ENCODE data around the gene GRIA1. TPM values are rescaled to one million over a fixed set of nuclear protein-coding genes. Genes with fewer than 3 reads are reported as not detected.

GRIA1 gene
- total RNA-seq, 6 experiments from 2014 or later = 0.10 to 0.57 (median 0.21) TPM

DNA sequence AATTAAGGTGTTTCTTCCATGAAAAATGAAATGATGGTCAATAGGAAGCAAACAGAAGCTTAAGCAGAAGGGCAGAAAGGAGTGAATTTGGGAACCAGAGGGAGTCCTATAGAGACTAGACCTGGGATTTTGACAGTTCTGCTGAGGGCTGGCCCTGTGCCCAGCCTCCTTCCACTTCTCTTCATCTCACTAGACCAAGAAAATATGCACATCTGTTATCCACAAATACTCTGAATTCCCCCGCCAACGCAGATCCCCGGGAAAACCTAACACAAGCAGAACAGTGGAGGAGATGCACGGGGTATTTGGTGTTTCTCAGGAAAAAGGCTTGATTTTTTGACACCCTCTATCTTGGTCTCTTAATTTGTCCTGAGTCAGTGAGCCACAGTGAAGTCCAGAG, 22.7 kb downstream of the GRIA1 start:
- no peak overlapping the region for H3K27ac Mint-ChIP-seq
- no peaks in the 10 kb centered on the region for H3K27me3 Mint-ChIP-seq (ENCODE audit: insufficient read depth)
- no peaks in the 10 kb centered on the region; the same call in 1 of the 2 replicates for H3K36me3 Mint-ChIP-seq (ENCODE audit: low read depth)
- TF ChIP-seq, protein P1, sequence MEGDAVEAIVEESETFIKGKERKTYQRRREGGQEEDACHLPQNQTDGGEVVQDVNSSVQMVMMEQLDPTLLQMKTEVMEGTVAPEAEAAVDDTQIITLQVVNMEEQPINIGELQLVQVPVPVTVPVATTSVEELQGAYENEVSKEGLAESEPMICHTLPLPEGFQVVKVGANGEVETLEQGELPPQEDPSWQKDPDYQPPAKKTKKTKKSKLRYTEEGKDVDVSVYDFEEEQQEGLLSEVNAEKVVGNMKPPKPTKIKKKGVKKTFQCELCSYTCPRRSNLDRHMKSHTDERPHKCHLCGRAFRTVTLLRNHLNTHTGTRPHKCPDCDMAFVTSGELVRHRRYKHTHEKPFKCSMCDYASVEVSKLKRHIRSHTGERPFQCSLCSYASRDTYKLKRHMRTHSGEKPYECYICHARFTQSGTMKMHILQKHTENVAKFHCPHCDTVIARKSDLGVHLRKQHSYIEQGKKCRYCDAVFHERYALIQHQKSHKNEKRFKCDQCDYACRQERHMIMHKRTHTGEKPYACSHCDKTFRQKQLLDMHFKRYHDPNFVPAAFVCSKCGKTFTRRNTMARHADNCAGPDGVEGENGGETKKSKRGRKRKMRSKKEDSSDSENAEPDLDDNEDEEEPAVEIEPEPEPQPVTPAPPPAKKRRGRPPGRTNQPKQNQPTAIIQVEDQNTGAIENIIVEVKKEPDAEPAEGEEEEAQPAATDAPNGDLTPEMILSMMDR (IDR thresholded peaks at IDR 0.05) = no peak
- H3K9me3 Mint-ChIP-seq = peaks cover 3% of the 10 kb centered on the region; the same call in 1 of the 2 replicates
- H3K4me3 Mint-ChIP-seq = no peak overlapping the region
- DNase-seq = no peak
- H3K4me1 Mint-ChIP-seq (ENCODE audit: low read depth) = peaks cover 8% of the 10 kb centered on the region

DNA sequence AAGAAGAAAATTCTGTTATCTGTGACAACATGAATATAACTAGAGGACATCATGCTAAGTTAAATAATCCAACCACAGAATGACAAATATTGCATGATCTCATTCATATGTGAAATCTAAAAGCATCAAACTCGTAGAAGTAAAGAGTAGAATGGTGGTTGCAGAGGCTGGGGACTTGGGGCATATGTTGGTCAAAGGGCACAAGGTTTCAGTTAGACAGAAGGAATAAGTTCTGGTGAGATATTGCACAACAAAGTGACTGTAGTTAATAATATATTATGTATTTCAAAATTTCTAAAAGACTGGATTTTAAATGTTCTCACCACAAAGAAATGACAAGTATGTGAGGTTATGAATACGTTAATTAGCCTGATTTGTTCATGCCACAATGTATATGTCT, 24.8 kb downstream of the GRIA1 start:
- no peak for DNase-seq
- no peak overlapping the region for H3K4me3 Mint-ChIP-seq
- no peaks in the 10 kb centered on the region for H3K9me3 Mint-ChIP-seq

DNA sequence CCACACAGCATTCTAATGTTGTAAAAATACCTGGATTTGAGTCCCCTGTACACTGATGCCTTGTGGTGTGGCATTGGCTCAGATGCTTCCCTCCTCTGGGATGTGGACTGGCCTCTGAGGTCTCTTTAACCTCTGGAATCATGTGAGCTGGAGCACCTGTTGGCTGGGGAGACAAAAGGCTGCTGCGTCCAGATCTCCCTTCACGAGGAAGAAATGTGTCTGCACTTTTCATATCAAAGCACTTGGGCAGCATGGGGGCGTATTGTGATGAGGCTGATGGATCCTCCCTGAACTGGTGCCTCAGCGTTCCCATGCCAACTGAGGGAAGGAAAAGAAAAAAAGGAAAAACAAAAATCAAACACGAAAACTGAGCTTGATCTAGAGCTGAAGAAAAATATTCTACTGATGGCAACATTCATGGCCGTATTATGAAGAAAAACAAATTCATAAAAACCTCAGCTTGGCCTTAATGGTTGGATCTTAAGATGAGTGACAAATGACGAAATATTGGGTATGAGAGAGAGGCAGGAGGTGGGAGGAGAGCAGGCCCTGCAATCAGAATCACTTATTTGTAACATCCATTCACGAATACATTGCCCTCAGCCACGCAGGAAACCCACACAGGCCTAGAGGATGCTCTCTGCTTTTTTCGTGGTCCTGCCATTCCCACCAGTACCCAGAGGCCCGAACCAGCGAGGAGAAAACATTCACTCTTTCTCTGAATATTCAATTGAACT, 26.2 kb downstream of the GRIA1 start:
- TF ChIP-seq, protein P1 (IDR thresholded peaks at IDR 0.05) = no peak
- H3K27ac Mint-ChIP-seq = no peak overlapping the region
- no peaks in the 10 kb centered on the region for H3K9me3 Mint-ChIP-seq
- no peak for DNase-seq
- H3K36me3 Mint-ChIP-seq (ENCODE audit: low read depth) = no peaks in the 10 kb centered on the region
- peaks cover 26% of the 10 kb centered on the region for H3K4me1 Mint-ChIP-seq (ENCODE audit: low read depth)
- H3K27me3 Mint-ChIP-seq (ENCODE audit: insufficient read depth) = no peaks in the 10 kb centered on the region; the same call in 1 of the 2 replicates
- no peak overlapping the region for H3K4me3 Mint-ChIP-seq

More for the DNA sequence above, 24.8 kb downstream of the GRIA1 start:
- peaks cover 12% of the 10 kb centered on the region for H3K4me1 Mint-ChIP-seq (ENCODE audit: low read depth)
- H3K36me3 Mint-ChIP-seq (ENCODE audit: low read depth) = no peaks in the 10 kb centered on the region
- H3K27me3 Mint-ChIP-seq (ENCODE audit: insufficient read depth) = no peaks in the 10 kb centered on the region
- TF ChIP-seq, protein P1 (IDR thresholded peaks at IDR 0.05) = no peak
- H3K27ac Mint-ChIP-seq = no peak overlapping the region

DNA sequence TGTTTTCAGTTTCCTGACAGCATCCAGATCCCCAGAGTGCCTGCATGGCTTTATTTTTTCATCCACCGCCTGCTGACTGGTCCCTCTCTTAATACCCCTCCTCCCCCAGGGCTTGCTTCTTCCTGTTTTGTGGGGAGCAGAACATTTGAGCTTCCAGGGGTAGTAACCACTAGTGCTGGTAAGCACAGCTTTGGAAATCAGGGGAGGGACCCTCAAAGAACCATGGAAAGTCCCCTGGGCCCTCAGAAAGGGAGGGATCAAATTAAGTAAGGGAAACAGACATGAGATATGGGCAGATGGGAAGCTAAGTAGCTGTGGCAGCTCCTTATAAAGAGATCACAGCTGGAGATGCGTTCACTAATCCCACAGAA, 26.8 kb downstream of the GRIA1 start:
- H3K36me3 Mint-ChIP-seq (ENCODE audit: low read depth) = no peaks in the 10 kb centered on the region
- TF ChIP-seq, protein P1 (IDR thresholded peaks at IDR 0.05) = no peak
- no peak for DNase-seq
- no peaks in the 10 kb centered on the region; the same call in 1 of the 2 replicates for H3K27me3 Mint-ChIP-seq (ENCODE audit: insufficient read depth)
- no peak overlapping the region for H3K4me3 Mint-ChIP-seq
- H3K27ac Mint-ChIP-seq = no peak overlapping the region
- peaks cover 27% of the 10 kb centered on the region for H3K4me1 Mint-ChIP-seq (ENCODE audit: low read depth)
- H3K9me3 Mint-ChIP-seq = no peaks in the 10 kb centered on the region

DNA sequence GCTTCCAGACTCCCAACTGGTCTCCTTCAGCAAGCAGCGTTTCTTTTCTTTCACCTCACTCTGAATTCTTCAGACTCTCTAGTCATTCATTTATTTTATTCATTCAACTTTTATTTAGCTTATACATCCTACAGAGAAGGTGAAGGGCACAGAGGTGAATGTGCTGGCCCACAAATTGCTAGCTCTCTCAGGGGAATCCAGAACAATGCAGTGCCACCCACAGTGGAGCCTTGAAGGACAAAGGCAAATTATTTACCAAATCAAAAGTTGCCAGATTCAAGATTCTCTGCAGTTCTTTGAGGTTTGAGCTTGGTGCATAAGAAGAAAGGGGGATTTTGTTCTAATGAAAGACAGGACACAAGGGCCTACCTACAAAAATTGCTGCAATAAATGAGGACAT, 29.7 kb downstream of the GRIA1 start:
- Mint-ChIP-seq H3K36me3 (ENCODE audit: low read depth) (no peaks in the 10 kb centered on the region), H3K9me3 (no peaks in the 10 kb centered on the region), H3K27me3 (ENCODE audit: insufficient read depth) (no peaks in the 10 kb centered on the region; the same call in 1 of the 2 replicates), H3K4me3 (no peak overlapping the region), H3K4me1 (ENCODE audit: low read depth) (peaks cover 53% of the 10 kb centered on the region), H3K27ac (no peak overlapping the region)
- TF ChIP-seq, protein P1 (IDR thresholded peaks at IDR 0.05) = no peak
- no peak for DNase-seq
